ENCODE results near the gene KNG1. TPM values are rescaled to one million over a fixed set of nuclear protein-coding genes. Genes with fewer than 3 reads are reported as not detected.

KNG1 gene
- polyA plus RNA-seq, 2 of the 4 experiments (the other 2 are of a cell fraction), result 0.05 TPM; not detected in 1

GRCh38 chr3:186678604-186679003 is 38.6 kb upstream of the KNG1 start:
- Histone ChIP-seq H3K4me2 (no peak overlapping the region), H3K4me3 (no peak overlapping the region), H3K4me1 (no peaks in the 10 kb centered on the region), H3K27ac (no peak overlapping the region), H3K9me3 (no peaks in the 10 kb centered on the region)
- TF ChIP-seq HDAC2 (IDR thresholded peaks at IDR 0.05) (no peak), EHMT2 (IDR thresholded peaks at IDR 0.05; ENCODE audit: low read depth) (no peak), ATOH8 (CRISPR knock-in tag; IDR thresholded peaks at IDR 0.05; ENCODE audit: low read depth) (no peak), EHF (CRISPR knock-in tag; IDR thresholded peaks at IDR 0.05) (no peak), POLR2A (IDR thresholded peaks at IDR 0.05; ENCODE audit: low read length) (no peak), MAFK (IDR thresholded peaks at IDR 0.05; ENCODE audit: partially characterized antibody) (no peak), RCOR1 (IDR thresholded peaks at IDR 0.05; ENCODE audit: low read depth, low read length) (no peak), CTCF (IDR thresholded peaks at IDR 0.05) (no peak), MAZ (IDR thresholded peaks at IDR 0.05; ENCODE audit: borderline replicate concordance, low read depth, low read length) (no peak), CEBPB (IDR thresholded peaks at IDR 0.05) (no peak)
- ATAC-seq (no peak), DNase-seq (ENCODE audit: low read depth in 1 of 2, low spot score in 1 of 2) (no peak), FAIRE-seq (no peak)
- POLR2A ChIA-PET, result no interaction called here
- CTCF ChIA-PET, result no interaction called here

GRCh38 chr3:186679151-186679550 is 38.0 kb upstream of the KNG1 start:
- POLR2A ChIA-PET, result no interaction called here
- TF ChIP-seq MAFK (IDR thresholded peaks at IDR 0.05; ENCODE audit: partially characterized antibody) (no peak), SMC3 (IDR thresholded peaks at IDR 0.05) (no peak), RCOR1 (IDR thresholded peaks at IDR 0.05; ENCODE audit: low read depth, low read length) (no peak), MYC (IDR thresholded peaks at IDR 0.05; ENCODE audit: borderline replicate concordance, low read length) (no peak), POLR2A (IDR thresholded peaks at IDR 0.05; ENCODE audit: low read length) (no peak), ZC3H11A (IDR thresholded peaks at IDR 0.05) (no peak), HMGXB4 (CRISPR knock-in tag; IDR thresholded peaks at IDR 0.05; ENCODE audit: borderline replicate concordance) (no peak), POLR2AphosphoS2 (conservative IDR thresholded peaks at IDR 0.05; ENCODE audit: low read length) (no peak), PHF8 (IDR thresholded peaks at IDR 0.05; ENCODE audit: borderline replicate concordance, low read depth) (no peak), REST (IDR thresholded peaks at IDR 0.05) (no peak), JUNB (IDR thresholded peaks at IDR 0.05) (no peak)
- no peak for ATAC-seq

More at GRCh38 chr3:186679151-186679550, 38.0 kb upstream of the KNG1 start:
- CTCF ChIA-PET, result no interaction called here
- no peaks in the 10 kb centered on the region for H3K4me1 ChIP-seq
- H3K4me3 ChIP-seq, result no peak overlapping the region
- H3K9me3 ChIP-seq, result no peaks in the 10 kb centered on the region
- FAIRE-seq (no peak), DNase-seq (ENCODE audit: low read depth in 1 of 2, low spot score in 1 of 2) (no peak)
- H3K4me2 ChIP-seq, result no peak overlapping the region
- whole genome bisulfite sequencing (ENCODE audit: missing lambda C conversion rate), result 25% methylated on average over 1 of the region's 1 CpG
- H3K27ac ChIP-seq, result no peak overlapping the region

All from A549 (cell line).